Germinal center (tissue), 1 donor: ENCODE results near the gene SMPD1.

Experiments
- DNase-seq: peaks from one replicate; pipeline ENCODE4 v3.0.0; 2012; ENCODE audit warnings: mixed read lengths, low spot score

SMPD1 gene

DNA sequence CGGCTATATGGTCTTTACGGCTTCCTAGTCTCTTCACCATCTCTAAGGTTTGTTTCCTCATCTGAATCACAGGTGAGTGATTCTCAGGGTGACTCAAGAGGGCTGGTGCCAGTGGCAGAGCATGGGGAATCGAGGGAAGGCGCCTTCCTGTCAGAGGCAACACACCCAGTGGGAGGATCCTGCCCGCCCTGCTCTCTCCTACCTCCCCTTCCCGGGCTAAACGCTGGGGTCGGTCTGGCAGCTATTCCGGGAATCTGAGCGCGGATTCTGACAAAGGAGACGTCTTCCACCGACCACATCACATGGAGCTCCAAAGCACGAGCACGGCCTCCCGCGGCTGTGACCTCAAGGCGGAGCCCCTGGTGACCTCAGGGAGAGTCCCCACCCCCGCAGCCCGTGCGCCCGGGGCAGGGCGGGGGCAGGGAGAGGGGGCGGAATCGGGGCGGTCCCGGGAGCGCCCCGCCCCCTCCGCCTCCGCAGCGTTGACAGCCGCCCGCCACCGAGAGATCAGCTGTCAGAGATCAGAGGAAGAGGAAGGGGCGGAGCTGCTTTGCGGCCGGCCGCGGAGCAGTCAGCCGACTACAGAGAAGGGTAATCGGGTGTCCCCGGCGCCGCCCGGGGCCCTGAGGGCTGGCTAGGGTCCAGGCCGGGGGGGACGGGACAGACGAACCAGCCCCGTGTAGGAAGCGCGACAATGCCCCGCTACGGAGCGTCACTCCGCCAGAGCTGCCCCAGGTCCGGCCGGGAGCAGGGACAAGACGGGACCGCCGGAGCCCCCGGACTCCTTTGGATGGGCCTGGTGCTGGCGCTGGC lies at the start of gene SMPD1:
TSS of gene SMPD1 (plus strand) at position 570 of the 813 bp plus-strand sequence. CDS start at position 695, 125 bp downstream.
- DNase-seq = peak; percentile 95

DNA sequence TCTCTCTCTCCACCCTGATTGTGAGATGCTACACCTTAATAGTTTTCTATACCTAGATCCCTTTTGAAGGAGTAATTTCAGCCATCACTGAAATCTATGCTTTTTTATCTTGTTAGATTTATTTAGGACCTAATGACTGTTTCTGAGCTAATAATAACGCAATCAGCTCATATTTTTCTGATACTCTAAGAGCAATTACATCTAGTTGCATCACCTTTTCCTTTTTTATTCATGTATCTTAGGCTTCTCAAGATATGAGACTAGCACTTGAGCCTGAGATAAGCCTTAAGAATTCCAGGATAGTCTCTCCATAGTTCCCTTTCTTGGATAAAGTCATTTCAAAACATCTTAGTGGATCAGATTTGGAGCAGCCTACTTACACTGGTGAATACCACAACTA lies 44.9 kb upstream of the SMPD1 start:
- DNase-seq = no peak

DNA sequence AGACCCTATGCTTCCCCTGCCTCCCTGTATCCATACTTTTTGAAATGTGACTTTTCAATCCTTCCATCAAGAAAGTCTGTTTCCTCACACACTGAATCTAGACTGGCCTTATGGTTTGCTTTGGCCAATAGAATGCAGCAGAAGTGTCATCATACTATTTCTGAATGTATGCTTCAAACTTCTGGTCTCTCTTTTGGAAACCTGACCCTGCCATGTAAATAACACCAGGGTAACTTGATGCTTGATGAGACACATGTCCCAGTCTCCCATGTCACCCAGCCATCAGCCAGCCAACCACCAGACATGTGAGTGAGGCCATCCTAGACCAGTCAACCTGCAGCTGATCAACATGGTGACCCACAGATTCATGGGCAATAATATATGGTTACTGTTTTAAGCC lies 40.2 kb upstream of the SMPD1 start:
- no peak for DNase-seq

DNA sequence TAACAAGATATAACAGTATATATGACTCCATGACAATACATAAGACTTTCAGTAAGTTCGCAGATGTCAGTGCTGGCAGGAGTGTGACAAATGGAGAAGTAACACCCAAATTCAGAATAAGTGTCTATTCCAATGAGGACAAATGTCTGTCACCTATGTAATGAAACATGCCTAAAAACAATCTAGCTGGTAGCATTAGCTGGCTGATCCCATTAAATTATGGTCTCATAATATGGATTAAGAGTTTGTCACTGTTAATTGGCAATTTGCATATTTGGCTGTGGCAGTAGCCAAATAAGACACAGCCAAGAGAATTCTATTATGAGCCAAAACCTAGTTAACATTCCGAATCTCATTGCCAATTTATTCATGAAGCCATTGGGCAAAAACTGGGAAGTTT lies 39.8 kb upstream of the SMPD1 start:
- no peak for DNase-seq

DNA sequence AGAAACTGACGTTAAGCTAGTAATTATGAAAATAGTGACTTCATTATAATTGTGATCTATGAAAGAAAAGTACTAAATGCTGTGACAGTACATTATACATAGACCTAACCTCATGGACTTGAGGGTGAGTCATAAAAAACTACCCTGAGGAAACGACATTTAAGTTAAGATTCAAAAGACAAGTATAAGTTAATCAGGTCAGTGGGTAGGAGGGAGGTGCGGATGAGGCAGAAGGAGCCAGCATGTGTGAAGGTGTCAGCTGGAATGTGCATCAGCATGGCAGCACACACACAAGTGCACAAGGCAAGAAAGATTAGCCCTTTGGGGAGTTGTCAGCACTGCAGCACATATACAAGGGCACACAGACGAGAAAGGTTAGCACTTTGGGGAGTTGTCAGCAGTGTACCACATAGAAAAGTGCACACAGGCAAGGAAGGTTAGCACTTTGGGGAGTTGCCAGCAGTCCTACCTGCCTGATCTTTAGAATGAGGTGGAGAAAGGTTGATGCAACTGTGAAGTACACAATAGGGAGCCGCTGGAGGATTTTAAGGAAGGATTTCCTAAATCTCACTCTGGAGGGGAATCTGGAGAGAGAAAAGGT lies 38.4 kb upstream of the SMPD1 start:
- DNase-seq = no peak

DNA sequence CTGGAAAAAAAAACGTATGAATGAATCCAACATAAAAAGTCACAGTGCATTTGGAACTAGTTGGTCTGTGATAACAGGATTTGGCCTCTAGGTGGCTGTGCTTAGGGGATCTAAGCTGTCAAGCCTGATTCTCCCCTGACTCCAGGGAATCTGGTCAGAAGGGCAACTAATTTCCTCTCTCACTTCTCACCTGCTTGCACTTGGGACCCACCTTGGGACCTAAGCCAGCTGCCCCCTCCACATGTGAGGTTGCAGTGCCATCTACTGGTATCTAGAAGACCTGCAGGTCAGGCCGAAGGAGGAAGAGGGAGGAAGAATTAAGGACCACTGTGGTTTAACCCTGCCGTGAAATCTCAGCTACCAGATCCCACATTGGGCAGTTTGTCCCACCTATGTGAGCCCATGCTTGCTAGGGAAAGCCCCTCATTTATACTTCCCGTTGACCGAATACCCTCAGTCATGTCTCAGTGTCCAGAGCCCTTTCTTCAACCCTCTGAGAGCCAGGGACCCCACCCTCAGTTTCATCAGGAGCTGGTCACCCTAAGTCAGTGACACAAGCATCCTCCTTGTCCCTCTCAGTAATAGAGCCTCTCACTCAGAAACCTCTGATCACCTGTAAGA lies 36.8 kb upstream of the SMPD1 start:
- DNase-seq = peak; percentile 69

DNA sequence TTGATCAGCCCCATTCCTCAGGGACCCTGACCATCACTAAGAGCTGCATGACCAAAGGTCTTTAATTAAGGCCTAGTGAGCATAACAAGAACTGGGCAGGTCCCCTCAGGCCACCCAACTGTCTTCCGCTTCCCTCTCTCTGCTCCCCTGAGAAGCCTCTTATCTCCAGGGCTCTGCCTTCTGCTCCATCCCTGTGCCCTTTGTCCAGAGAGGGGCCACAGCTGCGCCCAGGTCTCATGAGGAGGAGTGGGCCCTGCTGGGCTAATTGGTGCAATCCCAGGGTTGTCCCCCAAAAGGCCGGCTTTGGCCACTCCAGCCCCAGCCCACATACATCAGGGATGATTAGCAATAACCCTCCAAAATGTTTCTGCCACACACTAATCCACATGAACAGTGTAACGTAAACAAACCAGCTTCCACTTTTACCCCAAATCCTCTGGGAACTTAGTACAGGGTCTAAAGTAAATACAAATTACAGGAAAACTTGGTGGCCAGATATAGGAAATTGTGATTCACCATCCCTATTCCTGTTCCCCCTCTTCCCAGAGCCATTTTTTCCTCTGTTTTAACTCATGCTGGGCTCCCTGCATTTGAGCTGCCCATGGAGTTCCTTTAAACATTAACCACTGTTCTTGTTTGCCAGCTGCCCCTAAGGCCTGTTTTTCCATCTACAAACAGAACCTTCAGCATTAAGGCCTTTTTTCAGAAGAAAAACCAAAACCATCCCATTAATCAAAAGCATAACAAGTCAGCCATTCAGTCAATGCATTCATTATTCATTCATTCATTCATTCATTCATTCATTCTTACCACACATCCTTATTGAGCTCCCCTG lies 35.4 kb upstream of the SMPD1 start:
- no peak for DNase-seq

DNA sequence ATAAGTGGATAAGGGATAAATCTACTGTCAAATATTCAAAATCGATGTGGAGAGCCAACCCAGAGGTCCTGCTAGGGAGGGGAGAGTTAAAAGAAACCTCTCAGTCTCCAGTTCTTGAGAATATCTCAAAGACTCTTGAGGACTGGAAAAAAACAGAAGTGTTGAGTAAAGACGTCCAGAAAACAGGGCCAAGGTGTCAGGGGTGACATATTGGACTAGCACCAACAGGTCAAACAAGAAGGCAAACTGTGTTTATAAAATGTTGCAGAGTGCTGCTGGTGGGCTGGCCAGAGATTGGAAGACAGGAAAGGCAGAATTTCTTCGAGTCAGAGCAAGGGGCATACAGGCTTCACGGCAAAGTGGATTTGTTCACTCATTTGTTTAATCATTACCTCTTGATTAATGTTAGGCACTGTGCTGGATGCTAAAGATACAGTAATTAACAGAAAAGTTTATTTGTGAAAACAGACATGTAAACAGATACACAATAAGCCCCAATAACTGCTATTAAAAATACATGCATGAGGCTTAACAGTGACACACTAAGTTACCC lies 33.7 kb upstream of the SMPD1 start:
- no peak for DNase-seq

DNA sequence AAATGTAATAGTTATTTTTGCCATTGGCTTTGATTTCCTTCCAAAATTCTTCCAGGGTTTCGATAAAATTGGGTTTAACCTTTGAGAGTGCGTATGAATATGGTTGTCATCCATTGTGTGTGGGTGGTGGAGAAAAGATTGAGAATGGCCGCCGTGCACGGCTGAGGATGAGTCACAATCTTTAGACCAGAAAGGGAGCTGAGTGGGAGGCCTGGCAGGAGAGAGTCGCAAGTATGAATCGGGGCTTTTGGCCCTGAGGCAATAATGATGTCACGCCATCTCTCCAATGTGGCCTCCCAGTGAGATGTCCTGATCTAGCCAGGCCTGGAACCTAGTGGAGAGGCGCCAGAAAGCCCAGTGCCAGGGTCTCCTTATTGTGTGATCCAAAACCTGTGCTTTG lies 33.1 kb upstream of the SMPD1 start:
- DNase-seq = no peak

DNA sequence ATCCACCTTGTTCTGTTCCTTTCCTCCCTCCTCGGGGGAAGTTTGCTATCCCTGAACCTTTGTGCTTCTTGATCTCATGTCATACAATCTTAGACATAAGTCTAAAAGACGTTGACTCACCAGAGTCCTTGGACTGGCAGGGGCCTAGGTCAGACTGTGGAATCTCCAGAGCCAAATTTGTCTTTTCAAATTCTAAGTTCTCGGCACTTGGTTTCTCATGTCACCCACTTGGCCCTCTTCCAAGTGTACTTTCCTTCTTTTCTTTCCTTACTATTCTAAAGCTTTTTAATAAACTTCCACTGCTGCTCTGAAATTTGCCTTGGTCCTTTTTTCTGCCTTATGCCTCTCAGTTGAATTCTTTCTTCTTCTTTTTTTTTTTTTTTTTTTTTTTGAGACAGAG lies 30.1 kb upstream of the SMPD1 start:
- DNase-seq = no peak

DNA sequence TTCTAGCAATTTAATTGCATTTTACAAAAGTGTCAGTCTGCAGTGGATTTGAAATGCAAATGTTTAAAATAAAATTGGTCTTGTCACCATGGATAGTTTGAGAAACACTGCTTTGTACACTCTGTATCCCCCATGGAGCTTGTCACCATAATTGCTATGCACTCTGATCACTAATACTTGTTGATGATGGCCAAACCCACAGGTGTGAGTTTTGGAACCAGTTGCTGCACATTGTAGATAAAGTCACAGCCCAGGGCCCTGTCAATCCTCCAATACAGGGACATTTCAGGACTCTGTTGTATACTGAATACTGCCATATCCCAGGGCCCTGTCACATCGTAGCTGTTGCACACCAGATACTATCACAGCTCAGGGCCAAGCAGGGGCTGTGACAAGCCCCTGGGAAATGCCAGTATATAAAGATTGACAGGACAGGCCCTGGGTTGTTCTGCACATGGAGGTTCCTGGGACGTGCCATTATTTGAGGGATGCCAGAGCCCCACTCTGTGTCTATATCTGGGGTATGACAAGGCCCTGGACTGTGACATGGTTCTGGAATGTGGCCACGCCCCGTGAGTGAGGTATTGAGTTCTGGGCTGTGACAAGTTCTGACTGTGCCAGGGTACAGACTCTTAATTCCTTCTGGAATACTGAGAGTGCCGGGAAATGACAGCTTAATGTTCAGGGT lies 27.9 kb upstream of the SMPD1 start:
- DNase-seq = no peak

DNA sequence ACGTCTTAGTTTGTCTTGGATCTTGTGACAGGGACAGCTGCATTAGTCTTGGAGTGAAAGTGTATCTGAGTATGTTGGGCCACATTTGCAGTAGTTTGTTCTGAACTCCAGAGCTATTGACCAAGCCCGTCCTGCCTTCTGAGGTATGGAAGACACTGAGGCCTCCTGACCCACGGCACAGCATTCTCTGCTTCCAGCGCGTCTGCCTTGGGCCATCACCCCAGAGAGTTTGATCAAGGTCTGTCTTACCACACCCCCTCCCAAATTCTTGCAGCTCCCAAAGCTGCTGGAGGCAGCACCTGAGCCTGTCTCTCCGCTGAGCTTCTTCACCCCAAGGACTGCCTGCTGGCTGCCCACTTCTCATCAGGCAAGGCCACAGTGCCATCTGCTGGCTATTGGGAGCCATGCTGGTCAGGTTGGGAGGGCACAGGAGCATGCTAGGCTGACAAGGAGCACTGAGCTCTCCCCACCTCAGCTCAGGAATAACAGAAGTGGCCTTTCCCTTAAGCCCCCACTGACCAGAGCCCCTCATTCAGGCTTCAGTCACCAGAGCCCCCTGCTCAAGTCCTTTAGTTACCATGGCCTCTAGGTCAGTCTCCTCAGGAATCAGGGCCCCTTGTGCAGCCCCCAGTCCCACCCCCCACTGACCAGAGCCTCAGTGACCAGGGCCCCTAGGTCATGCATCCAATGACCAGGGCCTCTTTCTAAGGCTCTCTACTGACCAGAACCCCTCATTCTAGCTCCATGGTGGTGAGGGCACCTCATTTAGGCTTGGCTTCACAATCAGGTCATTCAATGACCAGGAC lies 27.2 kb upstream of the SMPD1 start:
- peak; percentile 54 for DNase-seq

DNA sequence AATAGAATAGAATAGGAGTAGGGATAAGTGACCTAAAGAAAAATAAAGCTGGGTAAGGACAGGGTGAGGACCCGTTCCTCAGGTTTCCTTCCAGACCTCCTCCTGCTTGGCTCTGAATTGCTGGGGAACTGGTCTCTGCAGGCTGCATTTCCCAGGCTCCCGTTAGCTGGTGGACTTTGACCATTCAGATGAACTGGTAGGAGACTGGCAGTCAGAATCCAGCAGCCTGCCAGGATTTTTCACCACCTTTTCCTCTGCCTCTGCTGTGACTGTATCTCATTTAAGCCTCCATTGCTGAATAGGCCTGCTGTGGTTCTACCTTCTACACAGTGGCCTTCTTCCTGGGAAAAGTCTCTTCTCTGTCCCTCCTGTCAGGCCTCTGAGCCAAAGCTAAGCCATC lies 24.6 kb upstream of the SMPD1 start:
- no peak for DNase-seq

DNA sequence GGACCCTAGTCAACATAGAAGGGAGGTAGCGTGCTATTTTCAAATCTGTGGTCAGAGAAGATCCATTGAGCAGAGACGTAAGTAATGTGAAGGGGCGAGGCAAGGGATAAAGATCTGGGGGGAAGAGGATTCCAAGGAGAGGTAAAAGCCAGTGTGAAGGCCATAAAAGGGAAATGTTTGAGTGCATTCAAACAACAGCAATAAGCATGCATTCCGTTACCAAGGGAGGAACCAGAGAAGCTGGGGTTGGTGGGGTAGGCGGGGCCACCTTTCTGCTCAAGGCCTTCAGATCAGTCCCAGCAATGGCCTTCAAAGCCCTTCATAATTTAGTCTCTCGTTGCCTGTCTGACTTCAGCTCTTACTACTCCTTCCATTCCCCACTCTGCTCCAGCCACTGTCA lies 18.4 kb upstream of the SMPD1 start:
- DNase-seq = no peak

DNA sequence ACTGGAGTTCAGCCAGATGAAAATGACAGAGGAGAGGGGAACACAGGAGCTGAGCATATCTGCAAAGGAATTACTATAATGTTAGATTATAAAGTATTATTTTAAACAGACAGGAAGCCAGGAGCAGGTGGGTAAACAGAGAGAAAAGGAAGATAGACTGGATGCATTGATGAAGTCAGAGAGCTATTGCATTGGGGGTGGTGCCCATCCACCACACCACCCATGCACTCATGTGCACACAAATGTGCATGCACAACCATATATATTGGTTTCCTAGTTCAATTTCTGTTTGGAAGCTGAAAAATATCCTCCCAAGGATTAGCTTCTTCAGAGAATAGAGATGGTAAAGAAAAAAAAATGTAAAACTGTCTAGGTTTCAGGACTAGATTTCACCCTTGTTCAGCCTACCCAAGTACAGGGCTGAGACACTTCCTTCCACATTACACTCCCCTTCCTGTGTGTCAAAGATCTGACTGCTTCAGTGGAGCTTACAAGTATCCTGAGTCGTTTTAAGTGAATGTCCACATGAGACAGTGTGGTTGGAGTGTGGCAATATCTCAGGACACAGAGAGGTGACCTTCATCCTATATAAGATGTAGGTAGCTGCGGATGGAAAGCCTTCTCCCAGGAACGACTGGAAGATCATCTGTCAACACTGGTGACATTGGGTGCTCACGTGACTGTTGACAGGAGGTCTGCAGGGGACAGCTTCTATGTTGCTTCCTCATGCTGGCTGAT lies 12.2 kb upstream of the SMPD1 start:
- no peak for DNase-seq

DNA sequence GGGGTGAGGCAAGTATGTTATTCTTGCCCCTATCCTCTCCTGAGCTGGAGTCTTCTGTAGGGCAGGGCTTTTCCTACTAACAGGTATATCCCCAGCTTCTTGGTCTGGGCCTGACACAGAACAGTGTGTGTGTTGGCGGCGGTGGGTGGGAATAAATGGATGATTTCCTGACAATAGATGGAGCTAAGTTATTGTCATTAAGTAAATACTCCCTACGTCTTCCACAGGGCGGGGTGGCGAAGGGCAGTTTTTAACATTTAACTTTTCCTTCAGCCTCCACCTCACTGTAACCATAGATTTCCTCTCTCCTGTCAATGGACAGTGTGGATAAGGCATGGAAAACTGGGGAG lies 11.7 kb upstream of the SMPD1 start:
- DNase-seq = no peak

DNA sequence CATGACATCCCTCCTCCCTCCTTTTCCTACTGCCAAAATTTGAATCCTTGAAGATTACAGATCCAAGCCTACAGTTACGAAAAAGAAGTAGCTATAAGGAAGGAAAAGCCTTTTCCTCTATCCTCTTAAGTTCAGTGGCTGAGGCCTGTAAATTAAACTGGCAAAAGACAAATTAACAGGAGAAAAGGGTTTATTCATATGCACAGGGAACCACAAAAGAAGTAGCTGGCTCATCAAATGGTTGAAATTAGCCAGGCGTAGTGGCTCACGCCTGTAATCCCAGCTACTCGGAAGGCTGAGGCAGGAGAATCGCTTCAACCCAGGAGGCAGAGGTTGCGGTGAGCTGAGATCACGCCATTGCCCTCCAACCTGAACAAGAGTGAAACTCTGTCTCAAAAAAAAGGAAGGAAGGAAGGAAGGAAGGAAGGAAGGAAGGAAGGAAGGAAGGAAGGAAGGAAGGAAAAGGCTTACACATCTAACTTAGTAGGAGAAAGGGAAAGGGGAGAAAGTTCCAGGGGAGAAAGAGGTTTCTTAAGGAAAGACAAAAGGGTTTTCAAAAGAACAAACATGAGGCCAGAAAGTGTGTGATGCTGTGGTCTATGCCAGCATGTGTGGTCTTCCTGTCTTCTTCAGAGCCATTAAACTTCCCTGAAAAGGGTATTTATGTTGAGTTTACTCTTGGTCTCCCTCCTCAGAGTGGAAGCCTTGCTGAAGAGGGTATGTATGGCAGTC lies 5.1 kb upstream of the SMPD1 start:
- DNase-seq = no peak

DNA sequence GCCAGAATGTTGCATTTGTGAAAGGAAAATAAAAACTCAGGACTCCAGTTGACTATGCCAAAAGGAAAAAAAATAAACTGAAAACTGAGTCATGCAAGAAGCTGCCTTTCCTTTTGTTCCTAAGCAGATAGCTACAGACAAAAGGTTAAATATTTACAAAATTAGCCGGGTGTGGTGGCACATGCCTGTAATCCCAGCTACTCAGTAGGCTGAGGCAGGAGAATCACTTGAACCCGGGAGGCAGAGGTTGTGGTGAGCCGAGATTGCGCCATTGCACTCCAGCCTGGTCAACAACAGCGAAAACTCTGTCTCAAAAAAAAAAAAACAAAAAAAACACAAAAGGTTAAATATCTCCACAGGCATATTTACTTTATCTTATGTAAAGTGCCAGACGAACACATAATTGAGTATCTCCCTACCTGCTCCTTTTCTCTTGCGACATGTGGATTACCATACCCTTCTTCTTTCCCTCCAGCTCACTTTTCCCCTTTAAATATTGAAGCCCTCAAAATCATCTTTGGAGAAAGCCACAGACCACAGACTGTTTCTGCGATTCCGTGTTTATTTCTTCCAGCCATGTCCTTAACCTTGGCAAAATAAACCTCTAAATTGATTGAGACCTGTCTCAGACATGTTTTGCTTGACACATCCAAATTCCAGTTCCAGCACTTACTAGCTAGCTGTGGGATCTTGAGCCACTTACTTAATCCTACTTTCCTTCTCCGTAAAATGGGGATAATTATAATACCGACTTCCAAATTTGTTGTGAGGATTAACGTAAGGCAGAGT lies 2.3 kb upstream of the SMPD1 start:
- DNase-seq = no peak

DNA sequence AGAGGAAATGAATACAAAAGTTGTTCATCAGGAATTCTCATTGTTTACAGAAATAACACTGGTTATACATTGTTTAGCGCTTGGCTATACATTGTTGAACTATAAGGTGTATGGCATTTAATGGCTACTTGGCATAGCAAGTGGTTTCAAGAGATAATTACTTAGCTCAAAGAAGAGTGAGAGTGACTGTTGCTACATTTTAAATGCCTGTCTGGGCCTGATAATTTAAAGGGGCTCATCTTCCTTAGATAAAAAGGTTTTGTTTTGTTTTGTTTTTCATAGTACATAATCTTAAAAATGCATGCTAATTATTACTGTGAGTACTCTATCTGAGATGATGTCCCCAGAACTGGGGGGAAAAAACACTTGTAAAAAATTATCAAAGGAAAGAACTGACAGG lies 1.5 kb upstream of the SMPD1 start:
- no peak for DNase-seq
